GM04503 (cell line): ENCODE results near the gene XIRP1.
A peak's percentile ranks its signal among the peaks of the same experiment; 100 is the strongest.

Source experiments
- DNase-seq: peaks from one replicate; pipeline ENCODE4 v3.0.0-alpha.2; 2012; ENCODE audit warnings: low read depth

Gene XIRP1

GRCh38 chr3:39166932-39167532 is 25.4 kb downstream of the XIRP1 start:
- peak; percentile 94 for DNase-seq

- DNase-seq = peak; percentile 93
Observed at GRCh38 chr3:39166134-39166710, 26.2 kb downstream of the XIRP1 start.

GRCh38 chr3:39165518-39165917 is 26.9 kb downstream of the XIRP1 start:
- no peak for DNase-seq

GRCh38 chr3:39164414-39164813 is 28.0 kb downstream of the XIRP1 start:
- DNase-seq = no peak

- DNase-seq = no peak
Observed at GRCh38 chr3:39158148-39158715, 34.2 kb downstream of the XIRP1 start.

GRCh38 chr3:39157359-39157758 is 35.0 kb downstream of the XIRP1 start:
- no peak for DNase-seq

GRCh38 chr3:39156421-39156820 is 36.0 kb downstream of the XIRP1 start:
- DNase-seq = no peak

- no peak for DNase-seq
Observed at GRCh38 chr3:39154280-39155021, 37.9 kb downstream of the XIRP1 start.

GRCh38 chr3:39153977-39154279 is 38.5 kb downstream of the XIRP1 start:
- DNase-seq = no peak

GRCh38 chr3:39150803-39151631 is 41.4 kb downstream of the XIRP1 start:
- peak; percentile 86 for DNase-seq

GRCh38 chr3:39150148-39150802 is 42.1 kb downstream of the XIRP1 start:
- DNase-seq = no peak

GRCh38 chr3:39149498-39150147 is 42.8 kb downstream of the XIRP1 start:
- no peak for DNase-seq

GRCh38 chr3:39149059-39149455 is 43.3 kb downstream of the XIRP1 start:
- no peak for DNase-seq

- no peak for DNase-seq
Observed at GRCh38 chr3:39148435-39149058, 43.8 kb downstream of the XIRP1 start.

- no peak for DNase-seq
Observed at GRCh38 chr3:39147711-39148434, 44.5 kb downstream of the XIRP1 start.

GRCh38 chr3:39146611-39147591 is 45.5 kb downstream of the XIRP1 start:
- DNase-seq = peak; percentile 84

- DNase-seq = no peak
Observed at GRCh38 chr3:39146083-39146501, 46.3 kb downstream of the XIRP1 start.

- no peak for DNase-seq
Observed at GRCh38 chr3:39144748-39145380, 47.5 kb downstream of the XIRP1 start.
